IPS-18a (cell line): Measurements from ENCODE around the gene TNRC6B.
"Not testable (repeated sequence)": the region's sequence is repeated elsewhere in the genome, so short reads cannot be mapped to it uniquely, and the experiment has no call there.

ENCODE experiments used
- H3K27ac ChIP-seq: one replicate; pipeline ENCODE4 v1.5.1; 2013; ENCODE audit warnings: low read length
- H3K27me3 ChIP-seq: one replicate; pipeline ENCODE4 v1.6.1; 2013; ENCODE audit warnings: mild to moderate bottlenecking, low read length; ENCODE audit not compliant: control insufficient read depth, insufficient read depth
- H3K36me3 ChIP-seq: one replicate; pipeline ENCODE4 v1.6.1; 2013; ENCODE audit warnings: low read depth, low read length; ENCODE audit not compliant: control insufficient read depth
- H3K4me1 ChIP-seq: one replicate; pipeline ENCODE4 v1.6.1; 2013; ENCODE audit warnings: low read depth, low read length; ENCODE audit not compliant: control insufficient read depth
- H3K4me3 ChIP-seq: one replicate; pipeline ENCODE4 v1.5.1; 2013; ENCODE audit warnings: low read length
- H3K9ac ChIP-seq: one replicate; pipeline ENCODE4 v1.6.1; 2013; ENCODE audit warnings: mild to moderate bottlenecking, low read length, moderate library complexity
- H3K9me3 ChIP-seq: one replicate; pipeline ENCODE4 v1.6.1; 2013; ENCODE audit warnings: low read depth, low read length; ENCODE audit not compliant: control insufficient read depth

The TNRC6B gene

GRCh38 chr22:40187389-40187788 lies 9.7 kb downstream of the TNRC6B start:
- peaks cover 49% of the 10 kb centered on the region for H3K4me1 ChIP-seq
- H3K9ac ChIP-seq = no peak overlapping the region
- H3K4me3 ChIP-seq = no peak overlapping the region
- H3K27ac ChIP-seq = no peak overlapping the region
- H3K9me3 ChIP-seq = no peaks in the 10 kb centered on the region
- H3K27me3 ChIP-seq = no peaks in the 10 kb centered on the region
- no peaks in the 10 kb centered on the region for H3K36me3 ChIP-seq

- Histone ChIP-seq H3K36me3 (no peaks in the 10 kb centered on the region), H3K9me3 (no peaks in the 10 kb centered on the region), H3K4me3 (no peak overlapping the region), H3K27me3 (no peaks in the 10 kb centered on the region), H3K4me1 (peaks cover 61% of the 10 kb centered on the region), H3K27ac (no peak overlapping the region), H3K9ac (no peak overlapping the region)
Measured at GRCh38 chr22:40189997-40190396, 12.3 kb downstream of the TNRC6B start.

- H3K36me3 ChIP-seq = no peaks in the 10 kb centered on the region
- H3K9ac ChIP-seq = no peak overlapping the region
- no peak overlapping the region for H3K4me3 ChIP-seq
- no peak overlapping the region for H3K27ac ChIP-seq
- H3K27me3 ChIP-seq = no peaks in the 10 kb centered on the region
- peaks cover 66% of the 10 kb centered on the region for H3K4me1 ChIP-seq
- no peaks in the 10 kb centered on the region for H3K9me3 ChIP-seq
Measured at GRCh38 chr22:40190501-40190900, 12.8 kb downstream of the TNRC6B start.

- Histone ChIP-seq H3K9me3 (no peaks in the 10 kb centered on the region), H3K4me3 (peak overlapping the region; percentile 53), H3K4me1 (peaks cover 73% of the 10 kb centered on the region), H3K27me3 (no peaks in the 10 kb centered on the region), H3K36me3 (no peaks in the 10 kb centered on the region), H3K27ac (peak overlapping the region; percentile 88), H3K9ac (peak overlapping the region; percentile 59)
Measured at GRCh38 chr22:40193429-40194421, 16.0 kb downstream of the TNRC6B start.

- Histone ChIP-seq H3K36me3 (no peaks in the 10 kb centered on the region), H3K27ac (peak overlapping the region; percentile 88), H3K9ac (peak overlapping the region; percentile 59), H3K4me1 (peaks cover 79% of the 10 kb centered on the region), H3K4me3 (peak overlapping the region; percentile 53), H3K27me3 (no peaks in the 10 kb centered on the region), H3K9me3 (no peaks in the 10 kb centered on the region)
Measured at GRCh38 chr22:40194656-40195055, 16.9 kb downstream of the TNRC6B start.

GRCh38 chr22:40196628-40197360 lies 19.1 kb downstream of the TNRC6B start:
- H3K27ac ChIP-seq = no peak overlapping the region
- no peaks in the 10 kb centered on the region for H3K27me3 ChIP-seq
- H3K4me1 ChIP-seq = peaks cover 64% of the 10 kb centered on the region
- H3K9ac ChIP-seq = no peak overlapping the region
- H3K4me3 ChIP-seq = no peak overlapping the region
- no peaks in the 10 kb centered on the region for H3K36me3 ChIP-seq
- H3K9me3 ChIP-seq = no peaks in the 10 kb centered on the region

- not testable (repeated sequence) for H3K36me3 ChIP-seq, H3K4me3 ChIP-seq, H3K9ac ChIP-seq, H3K27ac ChIP-seq, H3K27me3 ChIP-seq, H3K9me3 ChIP-seq
- peaks cover 61% of the 10 kb centered on the region for H3K4me1 ChIP-seq
Measured at GRCh38 chr22:40197421-40197820, 19.7 kb downstream of the TNRC6B start.

GRCh38 chr22:40198733-40199132 lies 21.0 kb downstream of the TNRC6B start:
- H3K27me3 ChIP-seq = no peaks in the 10 kb centered on the region
- H3K4me3 ChIP-seq = no peak overlapping the region
- peaks cover 60% of the 10 kb centered on the region for H3K4me1 ChIP-seq
- H3K9ac ChIP-seq = no peak overlapping the region
- no peak overlapping the region for H3K27ac ChIP-seq
- H3K36me3 ChIP-seq = no peaks in the 10 kb centered on the region
- H3K9me3 ChIP-seq = no peaks in the 10 kb centered on the region

- H3K36me3 ChIP-seq = no peaks in the 10 kb centered on the region
- no peaks in the 10 kb centered on the region for H3K9me3 ChIP-seq
- no peak overlapping the region for H3K4me3 ChIP-seq
- peaks cover 62% of the 10 kb centered on the region for H3K4me1 ChIP-seq
- no peak overlapping the region for H3K27ac ChIP-seq
- no peak overlapping the region for H3K9ac ChIP-seq
- no peaks in the 10 kb centered on the region for H3K27me3 ChIP-seq
Measured at GRCh38 chr22:40199223-40199622, 21.5 kb downstream of the TNRC6B start.

GRCh38 chr22:40199852-40200251 lies 22.1 kb downstream of the TNRC6B start:
- no peak overlapping the region for H3K9ac ChIP-seq
- no peak overlapping the region for H3K27ac ChIP-seq
- peaks cover 62% of the 10 kb centered on the region for H3K4me1 ChIP-seq

GRCh38 chr22:40200795-40201530 lies 23.2 kb downstream of the TNRC6B start:
- no peaks in the 10 kb centered on the region for H3K9me3 ChIP-seq
- H3K9ac ChIP-seq = no peak overlapping the region
- no peaks in the 10 kb centered on the region for H3K36me3 ChIP-seq
- H3K4me1 ChIP-seq = peaks cover 57% of the 10 kb centered on the region
- no peaks in the 10 kb centered on the region for H3K27me3 ChIP-seq
- H3K27ac ChIP-seq = no peak overlapping the region
- H3K4me3 ChIP-seq = no peak overlapping the region

More at GRCh38 chr22:40199852-40200251, 22.1 kb downstream of the TNRC6B start:
- Histone ChIP-seq H3K27me3 (no peaks in the 10 kb centered on the region), H3K4me3 (no peak overlapping the region), H3K36me3 (no peaks in the 10 kb centered on the region), H3K9me3 (no peaks in the 10 kb centered on the region)
